ENCODE data around the gene NTSR2. TPM values are rescaled to one million over a fixed set of nuclear protein-coding genes. Genes with fewer than 3 reads are reported as not detected.

The NTSR2 gene
- total RNA-seq, 4 donors from 2014 or later = not detected

- Histone ChIP-seq H3K27me3 (no peaks in the 10 kb centered on the region), H3K36me3 (no peaks in the 10 kb centered on the region), H3K4me3 (no peak overlapping the region), H3K9me3 (no peaks in the 10 kb centered on the region), H3K27ac (no peak overlapping the region), H3K4me1 (no peaks in the 10 kb centered on the region)
- no peak for DNase-seq
- TF ChIP-seq CTCF (IDR thresholded peaks at IDR 0.05) = no peak
- TF ChIP-seq POLR2A (IDR thresholded peaks at IDR 0.05) = no peak
- intact Hi-C loops (cut with DNase I; ENCODE audit: low total_unique reads) = no loop called here
Observed at GRCh38 chr2:11617527-11617926, 52.5 kb downstream of the NTSR2 start.

GRCh38 chr2:11616851-11617415 is 53.1 kb downstream of the NTSR2 start:
- no peaks in the 10 kb centered on the region for H3K27me3 ChIP-seq
- no peak for TF ChIP-seq CTCF (IDR thresholded peaks at IDR 0.05)
- no peak for TF ChIP-seq POLR2A (IDR thresholded peaks at IDR 0.05)
- DNase-seq = no peak
- no peaks in the 10 kb centered on the region for H3K36me3 ChIP-seq
- no peaks in the 10 kb centered on the region for H3K9me3 ChIP-seq
- intact Hi-C loops (cut with DNase I; ENCODE audit: low total_unique reads) = no loop called here
- H3K27ac ChIP-seq = no peak overlapping the region
- no peak overlapping the region for H3K4me3 ChIP-seq
- no peaks in the 10 kb centered on the region for H3K4me1 ChIP-seq

GRCh38 chr2:11616097-11616687 is 53.8 kb downstream of the NTSR2 start:
- H3K27ac ChIP-seq = no peak overlapping the region
- intact Hi-C loops (cut with DNase I; ENCODE audit: low total_unique reads) = no loop called here
- DNase-seq = no peak
- H3K9me3 ChIP-seq = no peaks in the 10 kb centered on the region
- H3K4me3 ChIP-seq = no peak overlapping the region
- no peaks in the 10 kb centered on the region for H3K4me1 ChIP-seq
- no peaks in the 10 kb centered on the region for H3K36me3 ChIP-seq
- TF ChIP-seq CTCF (IDR thresholded peaks at IDR 0.05) (no peak), POLR2A (IDR thresholded peaks at IDR 0.05) (no peak)
- no peaks in the 10 kb centered on the region for H3K27me3 ChIP-seq

- no peak overlapping the region for H3K4me3 ChIP-seq
- intact Hi-C loops (cut with DNase I; ENCODE audit: low total_unique reads) = no loop called here
- TF ChIP-seq POLR2A (IDR thresholded peaks at IDR 0.05) (no peak), CTCF (IDR thresholded peaks at IDR 0.05) (no peak)
- no peaks in the 10 kb centered on the region for H3K9me3 ChIP-seq
- H3K4me1 ChIP-seq = no peaks in the 10 kb centered on the region
- H3K27me3 ChIP-seq = no peaks in the 10 kb centered on the region
- DNase-seq = no peak
- H3K36me3 ChIP-seq = no peaks in the 10 kb centered on the region
- no peak overlapping the region for H3K27ac ChIP-seq
Observed at GRCh38 chr2:11615209-11615608, 54.8 kb downstream of the NTSR2 start.

- no peaks in the 10 kb centered on the region for H3K27me3 ChIP-seq
- no peak overlapping the region for H3K27ac ChIP-seq
- TF ChIP-seq POLR2A (IDR thresholded peaks at IDR 0.05) = no peak
- TF ChIP-seq CTCF (IDR thresholded peaks at IDR 0.05) = no peak
- intact Hi-C loops (cut with DNase I; ENCODE audit: low total_unique reads) = no loop called here
- H3K36me3 ChIP-seq = no peaks in the 10 kb centered on the region
- no peaks in the 10 kb centered on the region for H3K4me1 ChIP-seq
- H3K4me3 ChIP-seq = no peak overlapping the region
- no peaks in the 10 kb centered on the region for H3K9me3 ChIP-seq
- DNase-seq = no peak
Observed at GRCh38 chr2:11613297-11613696, 56.7 kb downstream of the NTSR2 start.
